B cell (primary cell): ENCODE results near the gene GANC. TPM values are rescaled to one million over a fixed set of nuclear protein-coding genes. Genes with fewer than 3 reads are reported as not detected.

Experiments
- ATAC-seq: fragments of 200-7000 bp; cut with Tn5 transposase; one replicate; pipeline ENCODE4 v1.10.0; 2021; ENCODE audit warnings: low read depth, mild to moderate bottlenecking, moderate number of reproducible peaks, moderate library complexity
- CTCF ChIA-PET: fragments of 350-600 bp; sonication (Branson Sonifier 250); formaldehyde crosslinking; loops from one replicate; lab custom pipeline; 2021; ENCODE audit warnings: antibody characterized with exemption, inconsistent platforms; lab: Charles Lee
- POLR2A ChIA-PET: fragments of 350-600 bp; sonication (Branson Sonifier 250); formaldehyde crosslinking; loops from one replicate; lab custom pipeline; 2021; ENCODE audit warnings: antibody characterized with exemption; lab: Charles Lee
- DNase-seq: peaks from one replicate; pipeline ENCODE4 v3.0.0; 2013
- H2AFZ ChIP-seq: 2 replicates; pipeline ENCODE4 v1.6.1; 2012; ENCODE audit warnings: mild to moderate bottlenecking, low read depth, low read length; ENCODE audit not compliant: insufficient read depth, poor library complexity, severe bottlenecking
- H3K27ac ChIP-seq, 2 donors: 1 replicate in 1 of 2; 2 replicates in 1 of 2; pipeline ENCODE4 v1.5.1; 2012 to 2013; ENCODE audit warnings: low read length in 2 of 2, mild to moderate bottlenecking in 2 of 2, moderate library complexity in 1 of 2
- H3K27me3 ChIP-seq, 4 experiments: fragments of 200-600 bp in 1 of 4; sonication (generic) in 1 of 4; replicated peaks in 1 of 4; 1 replicate in 2 of 4; 2 replicates in 2 of 4; pipeline versions ENCODE4 v1.6.1 to v1.7.0; 2013 to 2016; ENCODE audit warnings: low read length in 3 of 4, mild to moderate bottlenecking in 2 of 4, mixed read lengths in 1 of 4, moderate library complexity in 1 of 4; ENCODE audit not compliant: insufficient read depth in 4 of 4, control insufficient read depth in 3 of 4; ENCODE audit errors: control extremely low read depth in 1 of 4
- H3K36me3 ChIP-seq, 2 experiments: replicated peaks in 1 of 2; 1 replicate in 1 of 2; 2 replicates in 1 of 2; pipeline versions ENCODE4 v1.6.1 to v1.7.1; 2013; ENCODE audit warnings: low read length in 1 of 2; ENCODE audit not compliant: insufficient read depth in 2 of 2, control insufficient read depth in 1 of 2; ENCODE audit errors: control extremely low read depth in 1 of 2, extremely low read depth in 1 of 2
- H3K4me1 ChIP-seq, 2 donors: fragments of 200-600 bp in 1 of 2; sonication (generic) in 1 of 2; 1 replicate in 1 of 2; 2 replicates in 1 of 2; pipeline versions ENCODE4 v1.5.1 to v1.6.1; 2013 to 2017; ENCODE audit warnings: low read length in 2 of 2; ENCODE audit not compliant: control insufficient read depth in 2 of 2, insufficient read depth in 2 of 2
- H3K4me2 ChIP-seq: replicated peaks from 2 replicates; pipeline ENCODE3; 2012; ENCODE audit warnings: mild to moderate bottlenecking, low read depth, low read length; ENCODE audit not compliant: poor library complexity, severe bottlenecking
- H3K4me3 ChIP-seq, 5 experiments: fragments of 200-600 bp in 1 of 5; sonication (generic) in 1 of 5; 1 replicate in 3 of 5; 2 replicates in 2 of 5; pipeline versions ENCODE4 v1.5.1 to v1.7.0; 2011 to 2016; ENCODE audit warnings: low read length in 4 of 5, mild to moderate bottlenecking in 4 of 5, low read depth in 2 of 5, control low read depth in 1 of 5, moderate library complexity in 1 of 5; ENCODE audit not compliant: insufficient read depth in 1 of 5; ENCODE audit errors: control extremely low read depth in 1 of 5, extremely low read depth in 1 of 5
- H3K79me2 ChIP-seq: fragments of 200-600 bp; sonication (generic); one replicate; pipeline ENCODE4 v1.6.0; 2016; ENCODE audit warnings: low read length; ENCODE audit not compliant: control insufficient read depth, insufficient read depth
- H3K9ac ChIP-seq: fragments of 200-600 bp; sonication (generic); 2 replicates; pipeline ENCODE4 v1.6.1; 2017; ENCODE audit warnings: mild to moderate bottlenecking, low read length, moderate library complexity
- H3K9me3 ChIP-seq, 3 donors: one replicate each; pipeline versions ENCODE4 v1.6.1 to v1.7.1; 2013; ENCODE audit warnings: low read length in 2 of 3; ENCODE audit not compliant: control insufficient read depth in 2 of 3, insufficient read depth in 1 of 3; ENCODE audit errors: control extremely low read depth in 1 of 3
- H4K20me1 ChIP-seq: 2 replicates; pipeline ENCODE4 v1.6.0; 2012; ENCODE audit warnings: mild to moderate bottlenecking, low read length; ENCODE audit not compliant: insufficient read depth, control insufficient read depth, poor library complexity, severe bottlenecking
- H3K27ac Mint-ChIP-seq: one replicate; pipeline ENCODE4 v1.8.0; 2021; ENCODE audit warnings: mixed read lengths
- H3K27me3 Mint-ChIP-seq: one replicate; pipeline ENCODE4 v1.8.0; 2021; ENCODE audit warnings: mixed read lengths
- H3K4me1 Mint-ChIP-seq: one replicate; pipeline ENCODE4 v1.8.0; 2021; ENCODE audit warnings: mixed read lengths
- H3K4me3 Mint-ChIP-seq: one replicate; pipeline ENCODE4 v1.8.0; 2021; ENCODE audit warnings: mixed read lengths
- H3K9me3 Mint-ChIP-seq: one replicate; pipeline ENCODE4 v1.8.0; 2022; ENCODE audit warnings: mixed read lengths; ENCODE audit not compliant: insufficient read depth
- CTCF ChIP-seq: fragments of 200-600 bp; IDR thresholded peaks from one replicate; pipeline ENCODE4 v1.8.0; 2022; ENCODE audit warnings: antibody characterized with exemption, mild to moderate bottlenecking
- EZH2 ChIP-seq: IDR thresholded peaks from 2 replicates; pipeline ENCODE4 v1.6.1; 2012; ENCODE audit warnings: borderline replicate concordance, low read depth, mild to moderate bottlenecking, moderate library complexity, low read length; ENCODE audit not compliant: insufficient read depth, poor library complexity, severe bottlenecking
- WGBS: methylation state at CpG from one replicate; pipeline ENCODE4 v1.1.5; 2013; ENCODE audit warnings: missing lambda C conversion rate; ENCODE audit not compliant: insufficient coverage; 5-methylcytosine and 5-hydroxymethylcytosine counted together
- intact Hi-C: fragments of 100-400 bp; cut with micrococcal nuclease; formaldehyde crosslinking; loops from one replicate; pipeline ENCODE4 v1.10.0; 2022
- polyA plus RNA-seq: library from polyadenylated mRNA; depleted of rRNA; stranded (reverse); fragments of >200 nt; gene quantifications from 2 replicates; pipeline ENCODE4 v1.2.3, GENCODE V29; 2012
- total RNA-seq, 2 donors: library from RNA; stranded (reverse); fragments of 120-200 nt in 1 of 2; gene quantifications; 1 replicate in 1 of 2; 2 replicates in 1 of 2; pipeline versions ENCODE4 v1.2.3 to v1.2.4, GENCODE V29; 2013 to 2022

The GANC gene
- total and polyA plus RNA-seq, 2 donors (not counting 1 experiment from before 2014, with no cell fraction given) = 43.5 to 122 TPM

- no peaks in the 10 kb centered on the region for H4K20me1 ChIP-seq
- ATAC-seq (no peak), DNase-seq (no peak)
- H3K36me3 ChIP-seq = peaks cover 5 to 52% of the 10 kb centered on the region in 2 experiments
- Mint-ChIP-seq H3K9me3 (peaks cover 9% of the 10 kb centered on the region), H3K4me1 (no peaks in the 10 kb centered on the region), H3K27me3 (no peaks in the 10 kb centered on the region), H3K27ac (no peak overlapping the region), H3K4me3 (no peak overlapping the region)
- intact Hi-C loops = no loop called here
- CTCF ChIA-PET = no interaction called here
- H3K27ac ChIP-seq = no peak overlapping the region
- no peak overlapping the region for H3K4me3 ChIP-seq
- peaks cover 0 to 4% (median 0%) of the 10 kb centered on the region in 3 donors for H3K9me3 ChIP-seq
- H3K9ac ChIP-seq = no peak overlapping the region
- no peak overlapping the region for H2AFZ ChIP-seq
- H3K27me3 ChIP-seq = no peaks in the 10 kb centered on the region
- POLR2A ChIA-PET = no interaction called here
- H3K4me1 ChIP-seq = no peaks in the 10 kb centered on the region
- no peak overlapping the region for H3K4me2 ChIP-seq
- TF ChIP-seq CTCF (no peak), EZH2 (no peak)
- H3K79me2 ChIP-seq = no peaks in the 10 kb centered on the region
- WGBS = no CpG with 5 or more reads among the region's 1 CpG
Observed at GRCh38 chr15:42306681-42307080, 33.7 kb downstream of the GANC start.

DNA sequence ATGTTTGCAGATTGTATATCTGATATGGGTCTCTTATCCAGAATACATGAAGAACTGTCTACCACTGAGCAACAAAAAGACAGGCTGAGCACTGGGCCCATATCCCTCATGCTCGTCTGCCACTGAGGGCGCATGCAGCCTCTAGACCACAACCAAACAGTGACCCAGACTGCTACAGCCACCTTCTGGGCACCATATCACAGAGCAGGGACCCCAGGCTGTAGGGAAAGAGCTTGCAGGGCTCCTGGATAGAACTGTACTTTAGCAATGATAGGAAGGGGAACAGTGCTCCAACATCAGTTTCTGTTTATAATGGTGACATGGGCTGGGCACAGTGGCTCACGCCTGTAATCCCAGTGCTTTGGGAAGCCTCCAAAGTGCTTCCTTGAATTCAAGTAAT, 40.5 kb downstream of the GANC start:
- Histone ChIP-seq H3K9ac (no peak overlapping the region), H3K4me1 (no peaks in the 10 kb centered on the region), H3K4me3 (no peak overlapping the region), H3K27me3 (no peaks in the 10 kb centered on the region), H3K79me2 (no peaks in the 10 kb centered on the region), H4K20me1 (no peaks in the 10 kb centered on the region), H3K4me2 (no peak overlapping the region), H3K36me3 (peaks cover 4 to 58% of the 10 kb centered on the region in 2 experiments), H2AFZ (no peak overlapping the region), H3K27ac (no peak overlapping the region), H3K9me3 (no peaks in the 10 kb centered on the region)
- H3K27ac Mint-ChIP-seq = no peak overlapping the region
- 54% methylated on average over 3 of the region's 3 CpGs for WGBS
- ATAC-seq = no peak
- no peak for DNase-seq
- no peaks in the 10 kb centered on the region for H3K4me1 Mint-ChIP-seq
- ChIA-PET POLR2A (no interaction called here), CTCF (no interaction called here)
- no peaks in the 10 kb centered on the region for H3K9me3 Mint-ChIP-seq
- intact Hi-C loops = no loop called here
- TF ChIP-seq CTCF (no peak), EZH2 (no peak)
- no peaks in the 10 kb centered on the region for H3K27me3 Mint-ChIP-seq
- H3K4me3 Mint-ChIP-seq = no peak overlapping the region
